SK-N-MC (cell line): ENCODE measurements around the gene MAGI1.

ENCODE experiments used
- EZH2 ChIP-seq: fragments of 200-600 bp; sonication (generic); IDR thresholded peaks from one replicate; pipeline ENCODE4 v1.6.1; 2017; ENCODE audit warnings: antibody characterized with exemption
- POLR2AphosphoS5 ChIP-seq: IDR thresholded peaks from 2 replicates; pipeline ENCODE4 v1.6.1; 2012; ENCODE audit warnings: mild to moderate bottlenecking, low read depth, low read length, borderline replicate concordance

DNA sequence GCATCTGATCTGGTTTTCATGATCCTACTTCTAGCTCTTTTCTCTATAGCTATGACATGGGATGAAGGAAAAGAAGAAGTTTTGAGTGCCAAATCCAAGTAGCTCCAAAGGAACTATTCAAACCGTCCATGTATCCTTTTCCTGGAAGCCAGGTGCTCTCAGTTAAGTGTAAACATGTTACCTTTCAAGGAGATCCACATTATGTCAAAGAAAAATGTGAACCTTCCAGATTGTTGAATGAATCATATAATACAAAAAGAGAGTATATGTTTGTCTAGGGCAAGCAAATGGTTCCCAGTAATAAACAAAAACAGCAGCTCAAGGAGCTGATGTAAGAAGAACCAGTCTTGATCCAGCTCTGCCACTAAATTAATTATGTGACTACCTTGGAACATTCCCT is 534.9 kb downstream of the MAGI1 start:
- TF ChIP-seq POLR2AphosphoS5 (no peak), EZH2 (no peak)
